SU-DHL-6 (cell line): ENCODE results near the gene RIC1.

ENCODE experiments used
- H2AFZ ChIP-seq: fragments of 200-600 bp; sonication (generic); 2 replicates; pipeline ENCODE4 v1.6.1; 2014; ENCODE audit warnings: low read depth, mild to moderate bottlenecking, moderate library complexity, mixed read lengths, antibody characterized with exemption, low read length; ENCODE audit not compliant: severe bottlenecking
- H3F3A ChIP-seq: fragments of 200-600 bp; shearing (Covaris generic); 2 replicates; pipeline ENCODE4 v1.6.0; 2016; ENCODE audit warnings: antibody characterized with exemption, mild to moderate bottlenecking; ENCODE audit not compliant: insufficient read depth
- H3K27ac ChIP-seq: fragments of 200-600 bp; sonication (generic); 2 replicates; pipeline ENCODE4 v1.5.1; 2016; ENCODE audit warnings: low read depth, mild to moderate bottlenecking, low read length, moderate library complexity, mixed read lengths
- H3K27me3 ChIP-seq: fragments of 200-600 bp; sonication (generic), shearing (Covaris generic); 2 replicates; pipeline ENCODE4 v1.6.0; 2014; ENCODE audit warnings: mild to moderate bottlenecking, low read length
- H3K36me3 ChIP-seq: fragments of 200-600 bp; sonication (generic); 2 replicates; pipeline ENCODE4 v1.6.1; 2014; ENCODE audit warnings: mild to moderate bottlenecking, low read length, mixed read lengths
- H3K4me2 ChIP-seq: fragments of 300-600, 200-600 bp; shearing (Covaris generic), sonication (generic); 2 replicates; pipeline ENCODE4 v1.6.0; 2014; ENCODE audit warnings: low read length, low read depth, mild to moderate bottlenecking; ENCODE audit not compliant: poor library complexity, severe bottlenecking
- H3K4me3 ChIP-seq: fragments of 200-600 bp; sonication (generic); 2 replicates; pipeline ENCODE4 v1.5.1; 2014; ENCODE audit warnings: antibody characterized with exemption, low read length, mild to moderate bottlenecking, mixed read lengths; ENCODE audit not compliant: insufficient read depth, poor library complexity, severe bottlenecking
- H3K79me2 ChIP-seq: fragments of 200-600 bp; sonication (generic); 2 replicates; pipeline ENCODE4 v1.6.1; 2014; ENCODE audit warnings: mild to moderate bottlenecking, low read length, moderate library complexity; ENCODE audit not compliant: insufficient read depth
- H3K9ac ChIP-seq: fragments of 200-600 bp; sonication (generic); 2 replicates; pipeline ENCODE4 v1.7.0; 2014; ENCODE audit warnings: mild to moderate bottlenecking, low read length
- H3K9me2 ChIP-seq: fragments of 200-600 bp; sonication (generic); replicated peaks from 2 replicates; pipeline ENCODE4 v1.6.1; 2014; ENCODE audit warnings: low read length; ENCODE audit not compliant: insufficient read depth
- H3K9me3 ChIP-seq: fragments of 200-600 bp; sonication (generic); 2 replicates; pipeline ENCODE4 v1.6.1; 2014; ENCODE audit warnings: low read length, mixed read lengths; ENCODE audit not compliant: insufficient read depth
- H4K20me1 ChIP-seq: fragments of 200-600 bp; sonication (generic); 2 replicates; pipeline ENCODE4 v1.6.1; 2014; ENCODE audit warnings: low read depth, mild to moderate bottlenecking, antibody characterized with exemption, low read length, moderate library complexity, mixed read lengths
- EZH2phosphoT487 ChIP-seq: fragments of 200-600 bp; sonication (generic), shearing (Covaris generic); conservative IDR thresholded peaks from 2 replicates; pipeline ENCODE4 v1.6.1; 2018; ENCODE audit warnings: mild to moderate bottlenecking, antibody characterized with exemption, low read length, moderate library complexity, mixed read lengths
- TF ChIP-seq, protein P1 (sequence below): fragments of 200-600 bp; sonication (generic); IDR thresholded peaks from one replicate; pipeline ENCODE4 v1.5.1; 2017; ENCODE audit warnings: antibody characterized with exemption, mild to moderate bottlenecking, low read length, moderate library complexity; ENCODE audit not compliant: insufficient read depth, poor library complexity, severe bottlenecking

The RIC1 gene

DNA sequence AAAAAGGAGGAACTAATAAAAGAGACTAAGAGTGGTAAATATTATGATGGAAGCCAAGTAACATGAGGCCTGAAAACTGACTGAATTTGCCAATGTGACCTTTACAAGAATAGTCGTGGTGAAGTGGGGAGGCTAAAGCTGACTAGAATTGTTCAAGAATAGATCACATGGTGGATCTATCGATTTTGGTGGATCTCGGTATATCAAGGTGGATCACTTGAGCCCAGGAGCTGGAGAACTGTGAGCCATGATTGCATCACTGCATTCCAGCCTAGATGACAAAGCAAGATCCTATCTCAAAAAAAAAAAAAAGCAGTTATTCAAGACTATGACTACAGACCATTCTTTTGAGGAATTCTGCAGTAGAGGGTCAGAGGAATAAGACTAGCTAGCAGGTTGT, 189.0 kb downstream of the RIC1 start:
- Histone ChIP-seq H3K27me3 (no peaks in the 10 kb centered on the region), H4K20me1 (no peaks in the 10 kb centered on the region), H3F3A (0 out of 2 replicates have a peak, but pooled peaks cover 4% of the 10 kb centered on the region), H3K27ac (no peak overlapping the region), H3K4me2 (no peak overlapping the region), H3K9ac (no peak overlapping the region), H3K4me3 (no peak overlapping the region), H3K9me3 (no peaks in the 10 kb centered on the region), H3K36me3 (peaks cover 21% of the 10 kb centered on the region), H3K79me2 (no peaks in the 10 kb centered on the region), H3K9me2 (no peaks in the 10 kb centered on the region), H2AFZ (no peak overlapping the region)
- TF ChIP-seq EZH2phosphoT487 = no peak
- TF ChIP-seq, protein P1, sequence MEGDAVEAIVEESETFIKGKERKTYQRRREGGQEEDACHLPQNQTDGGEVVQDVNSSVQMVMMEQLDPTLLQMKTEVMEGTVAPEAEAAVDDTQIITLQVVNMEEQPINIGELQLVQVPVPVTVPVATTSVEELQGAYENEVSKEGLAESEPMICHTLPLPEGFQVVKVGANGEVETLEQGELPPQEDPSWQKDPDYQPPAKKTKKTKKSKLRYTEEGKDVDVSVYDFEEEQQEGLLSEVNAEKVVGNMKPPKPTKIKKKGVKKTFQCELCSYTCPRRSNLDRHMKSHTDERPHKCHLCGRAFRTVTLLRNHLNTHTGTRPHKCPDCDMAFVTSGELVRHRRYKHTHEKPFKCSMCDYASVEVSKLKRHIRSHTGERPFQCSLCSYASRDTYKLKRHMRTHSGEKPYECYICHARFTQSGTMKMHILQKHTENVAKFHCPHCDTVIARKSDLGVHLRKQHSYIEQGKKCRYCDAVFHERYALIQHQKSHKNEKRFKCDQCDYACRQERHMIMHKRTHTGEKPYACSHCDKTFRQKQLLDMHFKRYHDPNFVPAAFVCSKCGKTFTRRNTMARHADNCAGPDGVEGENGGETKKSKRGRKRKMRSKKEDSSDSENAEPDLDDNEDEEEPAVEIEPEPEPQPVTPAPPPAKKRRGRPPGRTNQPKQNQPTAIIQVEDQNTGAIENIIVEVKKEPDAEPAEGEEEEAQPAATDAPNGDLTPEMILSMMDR = no peak

DNA sequence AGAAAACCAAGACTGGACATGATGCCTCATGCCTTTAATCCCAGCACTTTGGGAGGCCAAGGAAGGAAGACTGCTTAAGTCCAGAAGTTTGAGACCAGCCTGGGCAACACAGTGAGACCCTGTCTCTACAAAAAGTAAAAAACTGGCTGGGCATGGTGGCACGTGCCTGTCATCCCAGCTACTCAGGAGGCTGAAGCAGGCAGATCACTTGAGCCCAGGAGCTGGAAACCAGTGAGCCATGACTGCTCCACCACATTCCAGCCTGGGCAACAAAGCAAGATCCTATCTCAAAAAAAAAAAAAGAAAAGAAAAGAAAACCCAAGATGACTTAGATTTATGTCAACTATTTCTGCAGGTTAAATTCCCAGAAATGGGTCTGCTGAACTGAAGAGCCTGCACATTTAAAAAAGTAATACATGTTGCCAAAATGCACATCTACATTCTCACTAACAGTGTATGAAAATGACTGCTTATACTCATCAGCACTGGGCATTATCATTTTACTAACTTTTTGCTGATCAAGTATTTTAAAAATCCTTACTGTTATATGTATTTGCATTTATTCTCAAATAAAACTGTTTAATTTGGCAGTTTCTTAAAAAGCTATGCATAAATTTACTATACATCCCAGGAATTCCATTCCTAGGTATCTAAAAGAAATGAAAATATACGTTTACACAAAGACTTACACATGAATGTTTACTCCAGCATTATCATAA, 189.7 kb downstream of the RIC1 start:
- H3K9me3 ChIP-seq = no peaks in the 10 kb centered on the region
- H3K4me3 ChIP-seq = no peak overlapping the region
- no peak for TF ChIP-seq EZH2phosphoT487
- TF ChIP-seq, protein P1 = no peak
- H3K9ac ChIP-seq = no peak overlapping the region
- H2AFZ ChIP-seq = no peak overlapping the region
- H3K4me2 ChIP-seq = no peak overlapping the region
- H3K27me3 ChIP-seq = no peaks in the 10 kb centered on the region
- peaks cover 21% of the 10 kb centered on the region for H3K36me3 ChIP-seq
- no peak overlapping the region for H3K27ac ChIP-seq
- no peaks in the 10 kb centered on the region for H4K20me1 ChIP-seq
- H3K9me2 ChIP-seq = no peaks in the 10 kb centered on the region
- no peaks in the 10 kb centered on the region for H3F3A ChIP-seq
- H3K79me2 ChIP-seq = no peaks in the 10 kb centered on the region

DNA sequence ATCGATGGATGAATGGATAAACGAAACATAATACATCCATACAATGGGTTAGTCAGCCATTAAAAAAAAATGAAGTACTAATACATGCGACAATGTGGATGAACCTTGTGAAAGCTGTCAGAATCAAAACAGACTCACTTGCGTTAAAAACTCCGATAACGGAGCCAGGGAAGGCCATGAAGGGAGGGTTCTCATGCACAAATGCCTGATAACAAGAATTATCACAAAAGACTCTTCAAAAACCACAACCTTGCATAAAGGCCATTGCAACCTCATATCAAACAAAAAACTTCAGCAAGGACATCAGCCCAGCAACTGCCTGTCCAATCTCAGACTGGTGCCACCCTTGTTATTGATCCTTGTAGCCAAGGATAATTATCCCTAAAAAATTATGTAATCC, 190.3 kb downstream of the RIC1 start:
- Histone ChIP-seq H3K4me2 (no peak overlapping the region), H3K27ac (no peak overlapping the region), H3K79me2 (no peaks in the 10 kb centered on the region), H2AFZ (no peak overlapping the region), H3F3A (no peaks in the 10 kb centered on the region), H3K9me2 (no peaks in the 10 kb centered on the region), H3K27me3 (no peaks in the 10 kb centered on the region), H3K9me3 (no peaks in the 10 kb centered on the region), H4K20me1 (no peaks in the 10 kb centered on the region), H3K36me3 (peaks cover 22% of the 10 kb centered on the region), H3K9ac (no peak overlapping the region), H3K4me3 (no peak overlapping the region)
- no peak for TF ChIP-seq EZH2phosphoT487

DNA sequence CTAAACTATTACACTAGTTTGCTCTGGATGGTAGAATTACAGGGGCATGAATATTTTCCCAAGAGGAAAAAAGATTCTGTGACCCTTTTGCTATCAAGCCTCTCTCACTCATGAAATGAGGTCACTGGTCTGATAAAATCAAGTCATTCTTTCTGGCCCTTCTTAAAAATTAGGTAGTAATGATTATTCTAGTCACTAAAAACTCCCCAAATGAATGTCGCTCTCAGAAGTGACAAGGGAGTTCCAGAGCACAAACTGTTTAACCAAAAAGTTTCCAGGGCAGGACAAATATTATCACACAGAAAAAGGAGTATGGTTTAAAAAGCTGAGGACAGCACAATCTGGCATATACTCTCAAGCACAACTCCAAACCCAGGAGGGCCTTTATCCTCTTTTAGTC, 191.5 kb downstream of the RIC1 start:
- no peak overlapping the region for H3K9ac ChIP-seq
- TF ChIP-seq, protein P1 = no peak
- TF ChIP-seq EZH2phosphoT487 = no peak
- no peak overlapping the region for H3K4me3 ChIP-seq

More for the DNA sequence above, 191.5 kb downstream of the RIC1 start:
- Histone ChIP-seq H3K79me2 (no peaks in the 10 kb centered on the region), H3K36me3 (peaks cover 22% of the 10 kb centered on the region; the same call in 1 of the 2 replicates), H3K9me2 (no peaks in the 10 kb centered on the region), H3K27me3 (no peaks in the 10 kb centered on the region), H3F3A (no peaks in the 10 kb centered on the region), H3K9me3 (no peaks in the 10 kb centered on the region), H2AFZ (no peak overlapping the region), H4K20me1 (no peaks in the 10 kb centered on the region), H3K27ac (no peak overlapping the region), H3K4me2 (no peak overlapping the region)
